Suppressor macrophage treated with lipopolysaccharide for 1 hour (primary cell): ENCODE results near the gene ACAD8.
"Not testable (repeated sequence)": the region's sequence is repeated elsewhere in the genome, so short reads cannot be mapped to it uniquely, and the experiment has no call there.

Experiments used
- DNase-seq, 3 donors: peaks; one replicate each; pipeline ENCODE4 v3.0.0-alpha.2; 2020 to 2022

ACAD8 gene

DNA sequence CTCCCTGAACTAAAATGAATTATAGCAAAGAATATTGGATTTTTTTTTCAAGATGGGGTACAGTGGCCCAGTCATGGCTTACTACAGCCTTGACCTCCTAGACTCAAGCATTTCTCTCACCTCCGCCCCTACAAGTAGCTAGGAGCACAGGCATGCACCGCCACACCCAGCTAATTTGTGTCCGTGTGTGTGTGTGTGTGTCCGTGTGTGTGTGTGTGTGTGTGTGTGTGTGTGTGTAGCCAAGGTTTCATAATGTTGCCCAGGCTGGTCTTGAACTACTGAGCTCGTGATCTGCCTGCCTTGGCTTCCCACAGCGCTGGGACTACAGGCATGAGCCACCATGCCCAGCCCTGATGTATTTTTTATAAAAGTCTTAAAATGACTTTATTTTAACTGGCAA lies 12.8 kb upstream of the ACAD8 start:
- no peak for DNase-seq

- no peak for DNase-seq
Measured at GRCh38 chr11:134242376-134242775, 11.0 kb upstream of the ACAD8 start.

GRCh38 chr11:134243913-134244312 lies 9.5 kb upstream of the ACAD8 start:
- no peak for DNase-seq

DNA sequence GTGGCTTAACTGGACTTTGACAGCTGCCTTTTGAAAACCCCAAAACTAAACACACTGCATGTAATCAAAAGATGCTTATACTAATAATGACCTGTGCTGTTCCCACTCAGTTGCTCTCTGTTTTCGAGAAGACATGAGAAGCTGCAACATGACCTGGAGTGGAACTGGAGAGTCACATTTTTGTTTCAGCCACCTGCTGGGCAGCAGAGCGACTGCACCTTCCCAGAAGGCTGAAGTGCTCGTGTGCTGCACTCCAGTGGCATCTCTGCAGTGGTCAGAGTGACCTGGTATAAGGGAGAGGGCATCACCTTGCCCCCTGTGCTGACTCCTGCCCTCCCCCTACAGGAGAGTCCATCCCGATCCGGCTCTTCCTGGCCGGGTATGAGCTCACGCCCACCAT lies 8.8 kb upstream of the ACAD8 start:
- DNase-seq, result peak in 1 of 3 donors; percentile 22

DNA sequence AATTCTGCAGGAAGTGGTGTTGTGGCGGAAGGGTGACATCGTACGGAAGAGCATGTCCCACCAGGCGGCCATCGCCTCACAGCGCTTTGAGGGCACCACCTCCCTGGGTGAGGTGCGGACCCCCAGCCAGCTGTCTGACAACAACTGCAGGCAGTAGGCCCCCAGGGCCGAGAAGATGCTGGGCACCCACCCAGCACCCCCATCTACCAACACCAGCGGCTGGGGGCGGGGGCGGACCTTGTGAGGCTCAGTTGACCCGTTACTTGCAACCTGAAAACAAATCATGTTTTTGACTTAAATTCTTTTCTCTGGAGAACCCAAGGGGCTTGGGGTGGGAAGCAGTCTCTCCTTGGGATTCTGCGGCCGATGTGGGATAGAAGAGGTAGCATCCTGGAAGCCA lies 7.9 kb upstream of the ACAD8 start:
- DNase-seq, result no peak

DNA sequence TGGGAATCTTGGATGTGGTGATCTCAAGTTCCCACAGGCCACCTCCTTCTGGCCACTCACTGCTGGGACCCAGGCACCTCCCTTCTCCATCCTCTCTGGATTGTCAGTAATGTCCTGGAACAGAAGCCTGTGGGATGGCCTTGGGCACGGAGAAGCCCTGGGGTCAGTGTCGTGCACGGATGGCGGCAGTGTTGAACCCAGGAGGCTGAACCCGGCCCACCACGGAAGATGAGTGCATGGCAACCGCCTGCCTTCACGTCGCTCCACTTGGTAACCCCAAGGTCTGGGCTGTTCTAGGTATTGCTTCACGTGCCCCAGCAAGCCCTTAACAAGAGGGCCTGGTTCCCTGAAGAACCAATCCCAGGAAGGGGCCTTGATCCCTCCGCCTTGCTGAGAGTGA lies 7.3 kb upstream of the ACAD8 start:
- no peak for DNase-seq

GRCh38 chr11:134246678-134247077 lies 6.7 kb upstream of the ACAD8 start:
- DNase-seq, result no peak

- no peak for DNase-seq
Measured at GRCh38 chr11:134248910-134249480, 4.4 kb upstream of the ACAD8 start.

DNA sequence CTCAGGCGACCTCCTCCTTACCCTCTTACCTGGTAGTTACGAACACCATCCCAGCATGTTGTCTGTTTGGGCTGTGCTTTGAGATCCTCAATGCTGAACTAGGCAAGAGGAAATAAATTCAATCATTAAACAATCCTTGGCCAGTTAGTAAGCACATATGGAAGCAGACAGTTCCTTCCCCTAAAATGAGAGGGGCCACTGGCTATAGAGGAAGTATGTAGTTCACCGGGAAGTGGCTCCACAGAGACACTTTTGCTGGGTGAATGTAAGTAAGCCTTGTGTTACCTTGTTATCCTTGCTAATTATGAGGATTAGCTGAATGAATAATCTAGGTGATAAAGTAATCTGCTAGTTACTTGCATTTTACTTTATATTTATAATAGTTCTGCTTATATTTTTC lies 3.1 kb upstream of the ACAD8 start:
- peak; percentile 14 to 39 (median 36) for DNase-seq

DNA sequence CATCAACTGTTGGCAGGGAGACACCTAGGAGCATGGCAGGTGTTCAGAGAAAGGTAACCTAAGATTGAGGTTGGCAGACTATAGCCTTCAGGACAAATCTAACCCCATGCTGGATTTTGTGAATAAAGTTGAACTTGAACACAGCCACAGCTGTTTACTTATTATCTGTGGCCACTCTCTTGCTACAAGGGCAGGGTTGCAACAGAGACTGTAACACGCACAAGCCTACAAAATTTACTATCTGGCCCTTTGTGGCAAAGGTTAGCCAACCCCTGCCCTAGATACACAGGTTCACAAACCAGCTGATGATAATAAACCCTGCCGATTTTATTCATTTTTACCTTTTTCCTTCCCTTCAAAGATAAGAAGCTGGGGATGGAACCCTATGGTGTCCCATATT lies 2.7 kb upstream of the ACAD8 start:
- DNase-seq, result no peak

DNA sequence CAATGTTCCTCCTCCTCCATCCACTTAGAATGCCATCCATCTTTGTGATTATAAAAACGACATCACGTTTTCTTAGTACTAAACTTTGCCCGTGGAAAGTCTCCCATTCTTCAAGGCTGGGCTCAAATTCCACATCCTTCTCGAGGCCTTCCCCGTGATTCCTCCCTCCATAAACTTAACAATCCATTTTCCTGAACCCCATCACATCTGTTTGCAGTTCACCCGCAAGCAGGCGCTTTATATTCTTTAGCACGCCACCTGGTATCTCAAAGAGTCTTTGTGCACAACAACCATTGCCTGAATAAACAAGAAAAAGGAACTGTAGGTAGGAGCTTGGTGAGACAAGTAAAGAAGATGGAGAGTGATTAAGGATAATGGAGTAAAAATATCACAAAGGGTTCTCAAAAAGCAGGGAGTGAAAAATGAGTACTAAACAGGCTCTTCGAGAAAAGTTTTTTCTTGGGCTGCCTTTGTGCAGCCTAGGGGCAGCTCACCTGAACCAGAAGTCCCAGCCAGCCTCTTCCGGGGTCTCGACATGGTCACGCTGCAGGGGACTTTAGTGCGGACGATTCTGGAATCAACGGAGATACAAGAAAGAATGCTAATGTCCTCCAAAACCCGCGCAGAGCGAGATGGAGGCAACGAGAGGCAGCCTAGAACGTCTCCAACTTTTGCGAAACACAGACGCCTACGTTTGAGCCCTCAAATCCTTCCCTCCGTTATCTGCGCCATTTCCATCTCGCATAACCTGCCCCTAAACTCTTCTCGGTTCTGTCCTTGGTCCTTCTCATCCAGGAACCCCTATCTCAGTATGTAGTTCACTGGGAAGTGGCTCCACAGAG lies 801 bp upstream of the ACAD8 start:
- DNase-seq, result peak; percentile 47 to 59 (median 54)

DNA sequence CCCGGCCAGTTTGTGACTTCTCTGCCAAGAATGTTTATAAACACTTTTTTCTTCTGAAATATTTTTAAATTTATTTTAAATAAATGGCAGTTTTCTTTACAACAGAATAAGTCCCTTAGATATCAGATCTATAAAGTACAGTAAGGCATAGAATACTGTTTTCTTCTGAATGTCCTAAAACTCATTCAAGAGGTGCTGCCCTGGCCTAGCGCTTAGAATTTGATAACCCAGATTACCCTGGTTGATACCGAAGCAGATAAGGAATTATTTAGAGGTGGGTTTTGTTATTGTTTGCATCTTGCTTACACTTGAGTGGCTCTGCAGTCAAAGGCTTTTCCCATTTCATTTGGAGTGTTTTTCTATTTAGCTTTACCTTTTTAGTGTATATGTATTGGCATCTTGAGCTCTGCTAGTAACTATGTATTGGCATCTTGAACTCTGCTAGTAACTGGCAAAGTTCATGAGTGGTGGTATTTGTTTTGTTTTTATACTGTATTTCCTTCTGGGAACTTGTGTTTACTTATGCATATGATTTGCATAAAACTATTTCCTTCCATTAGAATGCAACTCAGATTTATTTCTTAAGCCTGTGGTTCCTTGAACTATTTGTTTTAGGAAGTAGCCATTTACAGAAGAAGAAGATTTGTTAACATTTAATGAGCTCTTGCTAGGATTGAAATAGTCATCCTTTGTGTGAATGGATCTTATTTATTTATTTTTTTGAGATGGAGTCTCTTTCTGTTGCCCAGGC lies 1.2 kb downstream of the ACAD8 start:
- peak in 2 of 3 donors; percentile 41 to 56 for DNase-seq

- DNase-seq, result not testable (repeated sequence)
Measured at GRCh38 chr11:134255184-134255561, 1.8 kb downstream of the ACAD8 start.

GRCh38 chr11:134257101-134257500 lies 3.7 kb downstream of the ACAD8 start:
- no peak for DNase-seq

DNA sequence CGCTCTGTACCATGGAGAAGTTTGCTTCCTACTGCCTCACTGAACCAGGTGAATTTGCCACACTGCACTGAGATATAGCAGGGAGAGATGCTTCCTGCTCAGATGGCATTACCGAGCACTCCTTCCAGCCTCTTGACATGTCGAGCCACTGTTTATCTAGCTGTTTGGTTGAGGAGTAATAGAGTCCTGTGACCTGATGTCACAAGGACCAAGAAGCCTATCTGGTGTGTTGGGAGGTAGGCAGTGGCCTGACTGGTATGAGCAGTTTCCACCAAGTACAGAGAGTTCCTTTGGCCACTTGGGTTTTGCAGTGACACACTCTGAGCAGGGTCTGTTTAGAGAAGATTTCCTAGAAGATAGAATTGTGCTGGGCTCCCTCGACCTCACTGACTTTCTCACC lies 5.2 kb downstream of the ACAD8 start:
- no peak for DNase-seq

- no peak for DNase-seq
Measured at GRCh38 chr11:134260503-134260902, 7.1 kb downstream of the ACAD8 start.

GRCh38 chr11:134260983-134261382 lies 7.6 kb downstream of the ACAD8 start:
- no peak for DNase-seq

GRCh38 chr11:134261626-134262488 lies 8.5 kb downstream of the ACAD8 start:
- peak in 2 of 3 donors; percentile 16 to 36 for DNase-seq

GRCh38 chr11:134264966-134265764 lies 11.8 kb downstream of the ACAD8 start:
- DNase-seq, result no peak

- DNase-seq, result no peak
Measured at GRCh38 chr11:134266440-134266839, 13.1 kb downstream of the ACAD8 start.

- DNase-seq, result peak in 2 of 3 donors; percentile 17 to 54
Measured at GRCh38 chr11:134266841-134267251, 13.5 kb downstream of the ACAD8 start.

- DNase-seq, result no peak
Measured at GRCh38 chr11:134267461-134267860, 14.1 kb downstream of the ACAD8 start.
